Stimulated activated CD4-positive, alpha-beta T cell treated with anti-CD3 and anti-CD28 coated beads, Interleukin-1b, Interleukin-23, amount 100 ng/mL, for 48 hours (primary cell): ENCODE measurements around the gene CTSO.
"Not testable (repeated sequence)": the region's sequence is repeated elsewhere in the genome, so short reads cannot be mapped to it uniquely, and the experiment has no call there.

Experiments used
- DNase-seq: peaks from one replicate; pipeline ENCODE4 v3.0.0-alpha.2; 2020

Gene CTSO

DNA sequence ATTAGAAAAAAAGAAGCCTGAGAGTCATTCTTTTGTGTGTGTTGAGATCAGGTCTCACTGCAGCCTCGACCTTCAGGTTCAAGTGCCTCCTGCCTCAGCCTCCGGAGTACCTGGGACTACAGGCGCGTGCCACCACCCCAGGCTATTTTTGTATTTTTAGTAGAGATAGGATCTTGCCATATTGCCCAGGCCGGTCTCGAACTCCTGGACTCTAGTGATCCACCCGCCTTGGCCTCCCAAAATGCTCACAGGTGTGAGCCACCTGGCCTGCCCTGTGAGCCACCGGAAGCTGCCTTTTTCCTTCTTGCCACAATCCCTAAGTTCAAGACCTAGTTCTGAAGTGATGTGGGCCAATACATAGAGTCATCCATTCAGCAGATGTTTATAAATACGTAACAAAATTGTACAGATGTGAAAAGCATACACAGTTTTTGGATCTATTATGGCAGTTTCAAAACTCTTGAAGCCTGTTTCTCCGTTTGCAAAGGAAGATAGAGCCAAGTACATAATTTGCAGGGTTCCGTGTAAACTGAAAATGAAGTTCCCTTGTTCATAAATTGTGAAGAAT lies 536 bp upstream of the CTSO start:
- no peak for DNase-seq

DNA sequence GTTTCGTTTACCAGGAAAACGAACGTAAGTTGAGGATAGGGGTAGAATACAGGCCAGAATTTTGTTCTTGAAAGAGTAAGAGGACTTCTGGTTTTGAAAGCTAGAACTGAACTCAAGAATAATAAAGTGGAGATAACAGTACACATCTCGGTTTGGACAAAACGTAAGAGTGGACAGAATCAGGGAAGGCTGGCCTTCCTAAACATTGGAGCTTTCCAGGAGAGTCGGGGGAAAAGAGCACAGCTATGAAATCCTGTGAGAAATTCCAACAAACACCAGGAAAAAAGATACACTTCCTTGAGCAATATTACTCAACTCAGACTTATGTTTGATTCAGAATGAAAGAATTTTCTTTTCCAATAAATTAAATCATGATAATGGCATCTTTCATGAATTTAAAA lies 1.2 kb downstream of the CTSO start:
- no peak for DNase-seq

DNA sequence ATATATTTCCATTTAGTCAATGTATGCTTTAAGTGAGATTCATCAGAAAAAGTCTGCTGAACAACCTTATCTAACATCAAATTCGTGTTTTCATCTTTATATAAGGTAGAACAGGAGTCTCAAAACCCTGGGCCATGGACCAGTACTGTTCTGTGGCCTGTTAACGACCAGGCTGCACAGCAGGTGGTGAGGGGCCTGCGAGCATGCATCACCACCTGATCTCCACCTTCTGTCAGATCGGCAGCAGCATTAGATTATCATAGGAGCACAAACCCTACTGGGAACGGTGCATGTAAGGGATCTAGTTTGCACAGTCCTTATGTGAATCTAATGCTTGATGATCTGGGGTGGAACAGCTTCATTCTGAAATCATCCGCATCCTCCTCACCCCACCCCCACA lies 3.2 kb downstream of the CTSO start:
- DNase-seq = no peak

DNA sequence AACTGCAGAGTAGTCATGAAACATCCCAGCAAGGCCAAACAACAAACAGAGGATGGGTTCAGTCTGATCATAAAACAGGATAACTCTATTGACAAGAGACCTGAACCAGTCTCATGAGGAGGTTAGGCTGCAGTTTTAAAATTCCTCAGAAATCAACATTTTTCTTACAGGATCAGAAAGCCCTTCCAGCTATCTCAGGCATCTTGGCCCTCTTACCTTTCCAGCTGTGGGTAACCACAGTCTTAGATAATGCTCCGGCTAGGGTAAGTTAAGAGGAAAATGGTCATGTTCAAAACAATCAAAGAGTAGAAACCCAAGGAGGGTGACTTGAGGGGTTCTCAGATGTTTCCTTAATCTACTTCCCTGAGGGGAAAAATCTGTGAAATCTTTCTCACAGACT lies 5.1 kb downstream of the CTSO start:
- DNase-seq = no peak

DNA sequence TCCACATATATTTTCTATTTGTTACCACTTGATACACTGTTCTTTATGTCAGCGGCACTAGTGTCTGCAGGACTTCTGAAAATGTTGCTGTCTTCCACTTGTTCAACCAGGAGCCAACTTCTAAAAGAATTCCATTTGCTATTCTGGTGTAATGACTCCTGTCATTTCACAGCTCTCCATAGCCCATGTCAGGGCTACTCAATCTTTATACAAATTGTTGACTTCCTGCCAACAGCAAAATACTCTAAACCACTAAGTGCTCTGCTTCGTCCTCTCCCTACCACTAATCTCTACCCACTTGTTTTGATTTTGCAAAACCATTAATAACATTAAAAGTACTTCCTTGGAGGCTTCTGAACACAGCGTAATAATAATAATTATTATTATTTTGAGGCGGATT lies 7.2 kb downstream of the CTSO start:
- DNase-seq = no peak

DNA sequence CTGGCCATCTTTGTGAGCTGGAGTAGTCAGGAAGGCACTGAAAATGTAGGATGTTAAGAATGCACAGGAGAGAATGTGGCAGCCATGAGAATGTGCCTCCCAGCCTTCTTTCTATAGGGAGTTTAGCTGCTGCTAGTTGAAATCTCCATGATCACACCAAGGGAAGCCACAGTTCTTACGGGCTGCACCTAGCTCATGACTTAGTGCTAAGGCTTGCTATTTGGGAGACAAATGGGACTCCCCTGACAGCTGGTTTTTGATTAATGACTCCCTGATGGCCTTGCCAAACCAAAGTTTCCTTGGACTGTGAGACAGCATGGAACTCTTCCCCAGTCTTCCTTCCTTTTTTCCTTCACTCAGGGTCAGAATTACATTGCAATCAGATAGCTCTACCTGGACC lies 9.2 kb downstream of the CTSO start:
- no peak for DNase-seq

DNA sequence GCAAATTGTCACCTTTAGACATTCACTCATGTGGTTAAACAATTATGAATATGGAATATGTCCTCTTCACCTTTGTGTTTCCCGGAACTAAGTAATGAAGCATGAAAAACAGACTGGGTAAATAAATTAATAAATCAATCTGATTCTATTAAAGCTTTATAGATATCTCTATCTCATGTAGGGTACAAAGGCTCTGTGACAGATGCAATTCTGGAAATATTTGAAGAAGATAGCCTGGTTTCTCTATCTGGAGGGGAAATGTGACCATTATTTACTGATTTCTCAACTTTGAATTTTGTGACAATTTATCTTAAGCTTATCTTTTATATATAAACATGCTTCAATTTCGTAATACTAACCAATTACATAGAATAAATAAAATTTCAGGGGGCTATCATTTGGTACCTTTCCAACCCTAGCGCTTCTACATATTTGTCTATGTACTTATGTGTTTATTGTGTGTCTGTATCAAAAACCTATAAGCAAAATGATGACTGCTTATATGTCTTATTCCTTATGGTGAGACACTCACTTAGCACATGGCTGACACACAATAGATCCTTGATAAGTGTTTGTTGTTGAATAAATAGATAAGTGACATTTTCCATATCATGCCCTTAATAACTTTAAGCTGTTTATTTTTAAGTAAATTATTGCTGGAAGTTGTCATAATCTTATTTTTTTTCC lies 9.9 kb downstream of the CTSO start:
- DNase-seq = no peak

DNA sequence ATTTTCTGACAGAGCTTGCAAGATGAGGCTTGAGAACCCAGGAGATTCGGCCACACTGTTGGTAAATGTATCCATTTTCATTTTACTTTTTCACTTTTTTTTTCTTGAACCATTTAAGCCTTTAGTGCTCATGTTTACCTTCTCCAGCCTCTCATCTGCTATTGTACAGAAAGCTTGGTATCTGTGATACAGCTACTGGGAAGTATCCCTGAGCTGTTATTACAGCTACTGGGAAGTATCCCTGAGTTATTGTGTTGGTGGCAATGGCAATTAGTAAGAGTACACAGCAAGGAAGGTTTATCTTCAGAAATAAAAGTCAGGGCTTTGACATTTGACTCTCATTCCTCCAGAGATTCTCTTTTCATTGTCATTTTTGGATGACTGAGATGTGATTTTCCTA lies 11.8 kb downstream of the CTSO start:
- no peak for DNase-seq

DNA sequence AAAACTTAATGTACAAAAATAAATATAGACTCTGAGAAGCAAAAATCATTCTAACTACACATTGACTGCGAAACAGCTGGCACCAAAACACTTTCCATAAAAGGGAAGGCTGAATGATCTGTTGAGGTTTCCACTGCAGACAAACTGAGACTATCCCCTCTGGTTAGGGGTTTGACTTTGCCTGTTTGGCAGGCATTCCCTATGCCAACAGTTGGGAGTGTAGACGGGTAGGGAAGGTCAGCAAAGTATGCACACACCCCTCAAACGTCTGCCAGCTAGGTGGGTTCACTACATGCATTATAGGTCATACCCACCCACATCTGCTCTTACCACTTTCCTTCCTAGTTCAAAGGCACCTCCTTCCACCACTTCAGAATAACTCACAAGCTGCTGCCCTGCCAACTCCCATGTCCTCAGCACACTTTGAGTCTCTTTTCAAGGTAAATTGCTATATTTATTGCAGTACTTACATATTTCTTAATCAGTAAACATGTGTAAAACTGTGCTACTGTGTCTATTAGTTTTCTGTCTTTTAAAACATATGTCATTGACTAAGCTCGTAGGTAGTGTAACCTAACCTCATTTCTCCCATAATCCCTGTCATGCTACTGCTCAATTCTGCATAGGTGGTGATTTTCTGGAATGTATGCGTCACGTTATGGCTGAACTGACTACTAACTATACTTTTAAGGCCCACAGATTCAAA lies 12.4 kb downstream of the CTSO start:
- DNase-seq = no peak

DNA sequence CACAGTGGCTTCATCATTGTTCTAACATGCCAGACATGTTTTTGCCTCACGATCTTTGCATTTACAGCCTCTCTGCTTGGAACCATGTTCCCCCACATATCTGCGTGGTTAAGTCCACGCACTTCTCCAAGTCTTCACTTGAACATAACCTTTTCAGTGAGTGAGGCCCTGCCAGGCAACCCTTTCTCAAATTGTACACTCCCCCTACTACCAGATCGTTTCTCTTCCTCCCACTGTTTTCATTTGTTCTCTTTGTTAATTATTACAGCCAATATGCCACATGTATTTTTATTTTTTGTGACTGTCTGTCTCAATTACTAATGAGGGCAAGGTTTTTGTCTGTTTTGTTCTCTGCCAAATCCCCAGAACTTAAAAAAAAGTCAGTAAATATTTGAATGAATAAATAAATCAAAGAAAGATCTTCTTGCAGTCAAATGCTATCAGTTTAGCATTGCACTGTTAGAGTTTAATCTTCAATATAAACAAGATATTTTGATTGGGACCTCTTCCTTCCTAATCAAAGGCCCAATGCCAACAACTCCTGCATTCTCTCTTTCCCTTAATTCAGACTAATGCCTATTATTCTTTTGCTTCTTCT lies 18.2 kb downstream of the CTSO start:
- no peak for DNase-seq

DNA sequence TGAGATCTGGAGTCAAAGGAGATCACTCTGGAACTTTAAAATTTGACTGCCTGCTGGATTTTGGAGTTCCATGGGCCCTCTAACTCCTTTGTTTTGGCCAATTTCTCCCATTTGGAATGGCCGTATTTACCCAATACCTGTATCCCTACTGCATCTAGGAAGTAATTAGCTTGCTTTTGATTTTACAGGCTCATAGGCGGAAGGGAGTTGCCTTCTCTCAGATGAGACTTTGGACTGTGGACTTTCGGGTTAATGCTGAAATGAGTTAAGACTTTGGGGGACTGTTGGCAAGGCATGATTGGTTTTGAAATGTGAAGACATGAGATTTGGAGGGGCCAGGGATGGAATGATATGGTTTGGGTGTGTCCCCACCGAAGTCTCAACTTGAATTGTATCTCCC lies 19.0 kb downstream of the CTSO start:
- not testable (repeated sequence) for DNase-seq

DNA sequence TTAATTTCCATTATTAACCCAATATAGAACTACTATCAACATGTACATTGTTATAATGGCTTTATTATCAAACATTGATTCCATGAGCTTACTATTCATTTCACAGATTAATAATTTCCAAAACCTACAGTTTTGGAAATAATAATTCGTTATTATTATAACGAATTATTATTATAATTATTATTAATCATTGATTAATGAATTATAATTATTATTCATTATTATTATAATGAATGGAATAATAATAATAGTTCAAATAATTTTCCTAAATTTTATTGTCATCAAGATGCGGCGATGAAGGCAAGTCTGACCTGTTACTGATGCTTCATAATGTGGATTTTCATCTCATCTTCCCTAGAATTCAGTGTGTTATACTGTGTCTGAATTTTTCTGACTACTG lies 22.0 kb downstream of the CTSO start:
- DNase-seq = no peak

DNA sequence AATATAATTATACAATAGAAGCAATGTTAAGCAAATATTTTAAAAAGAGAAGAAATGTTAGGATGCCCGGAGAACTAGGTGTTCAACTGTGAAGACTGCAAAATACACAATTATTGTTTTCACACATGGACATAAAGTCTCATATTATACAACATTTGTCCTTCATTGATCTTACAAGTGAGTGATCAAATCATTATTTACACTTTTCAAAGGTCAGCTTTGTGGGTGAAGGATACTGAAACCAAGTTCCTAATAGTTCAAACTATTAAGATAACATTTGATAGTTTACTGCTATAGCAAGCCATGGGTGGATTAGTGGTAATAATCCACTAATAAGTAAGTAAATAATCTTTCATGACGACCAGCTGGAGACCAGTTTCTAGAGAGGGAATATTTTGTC lies 23.3 kb downstream of the CTSO start:
- DNase-seq = no peak

DNA sequence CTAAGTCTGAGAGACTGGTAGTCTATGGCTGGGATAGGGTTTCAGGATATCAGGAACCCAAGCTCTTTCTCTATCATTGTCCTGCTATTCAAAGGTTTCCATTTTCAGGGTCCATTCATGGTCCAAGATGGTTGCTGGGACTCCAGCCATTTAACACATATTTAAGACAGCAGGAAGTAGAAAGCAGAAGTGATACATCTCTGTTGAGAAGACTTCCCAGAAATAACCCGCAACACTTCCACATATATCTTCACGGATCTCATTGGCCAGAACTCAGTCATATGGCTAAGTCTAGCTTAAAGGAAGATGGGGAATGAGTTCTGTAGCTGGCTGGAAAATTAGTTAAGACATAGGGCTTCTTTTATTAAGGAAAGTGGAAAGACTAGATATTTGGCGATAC lies 23.8 kb downstream of the CTSO start:
- no peak for DNase-seq

DNA sequence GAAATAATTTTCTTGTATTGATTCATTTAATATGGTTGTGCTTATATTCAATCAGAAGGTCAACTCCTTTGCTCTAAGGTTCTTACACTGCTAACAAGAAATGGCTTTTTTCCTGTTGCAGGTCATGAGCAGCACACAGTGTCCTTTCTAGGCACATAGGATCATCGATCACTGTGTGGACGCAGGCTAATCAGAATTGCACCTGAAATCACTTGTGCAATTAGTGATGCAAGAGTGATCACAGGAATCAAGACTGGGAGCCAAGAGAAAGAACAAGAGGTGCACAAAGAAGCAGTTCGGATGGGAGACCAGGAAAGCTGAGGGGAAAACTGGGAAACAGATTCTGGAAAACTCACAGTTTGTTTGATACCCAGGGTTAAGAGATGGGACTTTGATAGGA lies 29.0 kb downstream of the CTSO start:
- no peak for DNase-seq

DNA sequence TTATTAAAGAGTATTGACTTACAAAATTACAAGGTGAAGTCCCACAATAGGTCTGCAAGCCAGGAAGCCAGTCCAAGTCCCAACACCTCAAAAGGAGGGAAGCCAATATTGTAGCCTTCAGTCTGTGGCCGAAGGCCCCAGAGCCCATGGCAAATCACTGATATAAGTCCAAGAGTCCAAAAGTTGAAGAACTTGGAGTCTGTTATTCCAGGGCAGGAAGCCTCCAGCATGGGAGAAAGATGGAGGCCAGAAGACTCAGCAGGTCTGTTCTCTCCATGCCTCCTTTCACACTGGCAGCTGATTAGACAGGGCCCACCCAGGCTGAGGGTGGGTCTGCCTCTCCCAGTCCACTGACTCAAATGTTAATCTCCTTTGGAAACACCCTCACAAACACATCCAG lies 32.1 kb downstream of the CTSO start:
- no peak for DNase-seq

DNA sequence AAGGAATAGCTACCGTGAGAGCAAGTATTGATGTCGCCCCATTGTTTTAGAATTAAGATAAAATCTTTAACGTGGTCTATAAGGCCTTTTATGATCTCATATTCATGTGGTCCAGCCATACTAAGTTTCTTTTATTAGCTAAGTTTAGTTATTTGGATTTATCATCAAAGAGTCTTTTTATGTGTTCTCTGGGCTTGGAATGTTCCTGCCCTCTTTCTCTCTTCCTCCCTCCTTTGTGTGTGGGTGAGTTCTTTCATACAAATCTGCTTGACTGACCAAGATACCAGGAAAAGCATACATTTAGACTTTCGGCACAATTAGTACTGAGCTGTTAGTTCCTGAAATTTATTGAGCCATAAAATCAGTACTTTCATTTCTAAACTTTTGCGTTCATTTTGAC lies 38.9 kb downstream of the CTSO start:
- no peak for DNase-seq

DNA sequence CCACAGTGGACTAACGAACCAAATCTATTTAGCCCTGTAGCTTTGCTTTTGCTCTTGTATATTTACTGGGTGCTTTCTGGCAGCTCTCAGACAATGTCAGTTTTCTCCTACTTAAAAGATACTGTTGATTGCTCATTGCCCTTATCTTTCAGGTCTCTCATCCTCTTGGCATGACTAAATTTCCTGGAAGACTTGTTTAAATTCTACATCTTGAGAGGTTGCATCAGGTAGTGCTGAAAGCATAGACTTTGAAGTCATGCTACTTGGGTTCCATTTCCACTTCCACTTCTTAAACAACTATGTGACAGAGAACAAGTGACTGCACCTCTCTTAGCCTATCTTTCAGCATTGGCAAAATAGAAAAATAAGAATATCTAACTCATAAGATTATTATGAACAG lies 41.8 kb downstream of the CTSO start:
- DNase-seq = no peak

DNA sequence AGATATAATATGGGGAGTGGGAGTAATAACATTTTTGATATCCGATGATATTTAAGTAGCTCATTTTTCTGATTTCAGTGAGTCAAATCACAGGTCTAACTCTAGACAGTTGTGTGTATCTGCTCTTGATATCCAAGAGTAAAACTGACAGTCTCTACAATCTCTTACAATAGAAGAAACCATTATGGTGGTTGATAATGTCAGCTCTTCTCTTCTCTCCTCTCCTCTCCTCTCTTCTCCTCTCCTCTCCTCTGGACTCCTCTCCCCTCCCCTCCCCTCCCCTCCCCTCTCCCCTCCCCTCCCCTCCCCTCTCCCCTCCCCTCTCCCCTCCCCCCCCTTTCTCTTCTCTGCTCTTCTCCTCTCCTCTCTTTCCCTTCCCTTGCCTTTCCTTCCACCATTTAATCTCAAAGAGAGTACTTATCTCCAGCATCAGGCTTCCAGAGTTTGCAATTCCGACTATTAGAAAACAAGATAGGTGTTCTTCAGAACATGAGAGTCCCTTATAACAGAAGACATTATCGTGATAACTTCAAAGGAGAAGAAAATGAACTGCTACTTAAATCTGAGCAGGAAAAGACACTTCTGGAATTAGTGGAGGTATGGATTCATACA lies 43.9 kb downstream of the CTSO start:
- DNase-seq = no peak

DNA sequence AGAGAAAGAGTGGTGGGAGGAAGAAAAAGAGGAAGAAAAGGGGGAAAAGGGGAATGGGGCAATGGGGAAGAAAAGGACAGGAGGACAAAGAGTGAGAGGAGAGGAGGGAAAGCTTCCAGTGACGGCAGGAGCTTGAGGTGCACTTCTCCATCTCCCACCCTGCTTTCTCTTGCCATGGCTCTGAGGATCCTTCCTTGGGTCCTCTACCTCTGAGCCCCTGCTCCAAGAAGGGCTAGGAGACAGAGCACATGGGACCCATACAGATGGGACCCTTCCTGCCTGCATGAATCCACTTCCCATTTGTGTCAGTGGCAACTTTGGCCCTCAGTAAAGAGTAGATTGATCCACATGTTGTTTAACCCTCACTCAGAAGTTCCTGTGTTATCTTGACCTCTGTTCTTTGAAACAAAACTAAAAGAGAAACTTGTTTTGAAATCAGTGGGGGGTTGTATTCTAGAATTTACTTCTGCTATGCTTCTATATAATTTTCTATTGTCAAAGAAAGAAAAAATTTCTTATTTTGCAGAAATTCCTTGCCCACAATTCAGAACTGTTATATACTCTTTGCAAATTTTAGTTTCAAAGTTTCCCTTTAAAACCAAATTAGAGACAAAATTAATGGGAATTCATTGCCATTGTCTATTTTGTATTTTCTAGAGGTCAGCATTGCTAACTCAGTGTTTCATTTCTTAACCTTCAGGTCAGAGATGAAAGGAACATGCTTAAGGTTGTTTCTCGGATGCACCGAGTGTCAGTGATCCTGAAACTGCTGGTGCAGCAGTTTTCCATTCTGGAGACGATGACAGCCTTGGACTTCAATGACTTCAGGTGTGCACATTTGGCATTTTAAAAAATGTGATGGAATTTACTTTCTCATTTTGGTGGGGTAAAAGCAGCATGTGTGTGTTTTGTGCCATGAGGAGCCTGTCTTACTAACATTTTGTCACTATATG lies 45.2 kb downstream of the CTSO start:
- DNase-seq = no peak

DNA sequence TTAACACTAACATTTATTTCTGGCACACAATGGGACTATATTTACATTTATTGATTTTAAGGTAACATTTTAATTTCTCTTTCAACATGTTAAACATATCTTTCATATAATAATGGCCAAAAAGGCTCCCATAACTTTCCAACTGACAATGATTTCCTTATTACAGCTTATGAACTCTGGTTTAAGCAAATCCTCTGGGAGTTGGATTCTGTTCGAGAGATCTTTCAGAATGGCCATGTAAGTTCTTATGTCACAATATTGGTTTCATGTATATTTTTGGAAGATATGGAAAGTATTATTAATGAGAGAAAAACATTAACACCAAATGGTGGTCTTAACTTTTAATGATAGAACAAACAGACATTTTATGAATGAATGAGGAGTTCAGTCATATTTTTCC lies 46.1 kb downstream of the CTSO start:
- no peak for DNase-seq

DNA sequence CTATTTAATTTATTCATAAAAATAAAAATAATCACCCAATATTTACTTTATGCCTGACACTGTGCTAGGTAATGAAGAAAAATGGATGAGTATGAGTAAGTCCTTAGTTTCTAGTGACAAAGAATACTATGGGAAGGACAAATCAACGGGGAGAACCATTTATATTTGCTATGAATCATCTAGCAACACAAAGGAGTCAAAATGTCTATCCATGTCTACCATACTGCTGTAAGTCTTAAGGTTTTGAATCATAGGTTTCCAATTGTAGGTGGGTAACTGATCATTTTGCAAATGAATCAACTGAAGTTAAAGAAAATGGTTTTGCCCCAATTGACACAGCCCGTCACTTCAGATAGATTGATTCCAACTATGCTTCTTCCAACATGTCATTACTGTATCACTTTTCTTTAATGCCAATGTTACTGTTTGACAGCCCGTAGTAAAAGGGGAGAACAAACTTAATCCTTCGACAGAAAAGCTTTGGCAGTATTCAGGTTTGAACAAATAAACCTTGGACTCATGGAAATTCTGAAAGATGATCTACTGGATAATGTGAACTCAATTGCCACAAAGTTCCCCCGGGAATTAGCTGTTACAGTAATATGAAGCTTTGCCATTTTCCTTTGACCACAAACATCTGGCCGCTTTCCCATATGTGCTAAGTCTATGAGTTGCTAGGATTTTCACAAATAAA lies 47.0 kb downstream of the CTSO start:
- no peak for DNase-seq
